ENCODE measurements around the gene MSL3. TPM values are rescaled to one million over a fixed set of nuclear protein-coding genes. Genes with fewer than 3 reads are reported as not detected.

Gene MSL3
- total RNA-seq, 1 donor from 2014 or later: 25.5 TPM

GRCh38 chrX:11728556-11728955 is 29.5 kb upstream of the MSL3 start:
- H3K36me3 ChIP-seq: no peaks in the 10 kb centered on the region
- no peaks in the 10 kb centered on the region for H3K27me3 ChIP-seq
- no peak for TF ChIP-seq CTCF (IDR thresholded peaks at IDR 0.05)
- no peak for TF ChIP-seq POLR2A (IDR thresholded peaks at IDR 0.05)
- no peak for TF ChIP-seq POLR2AphosphoS5 (IDR thresholded peaks at IDR 0.05; ENCODE audit: insufficient read depth in 1 of 2, low read depth in 1 of 2)
- H3K9me3 ChIP-seq: no peaks in the 10 kb centered on the region
- no peaks in the 10 kb centered on the region for H3K4me1 ChIP-seq
- no peak overlapping the region for H3K4me3 ChIP-seq
- no peak overlapping the region for H3K27ac ChIP-seq
- intact Hi-C loops (cut with DNase I): loop anchor here (10.0 kb wide), 1 partner anchor 584 kb away; no protein-coding TSS in a partner anchor
- DNase-seq (ENCODE audit: extremely low spot score in 2 of 2): no peak

- H3K27ac ChIP-seq: no peak overlapping the region
- no peaks in the 10 kb centered on the region for H3K9me3 ChIP-seq
- H3K4me3 ChIP-seq: no peak overlapping the region
- no peaks in the 10 kb centered on the region for H3K27me3 ChIP-seq
- intact Hi-C loops (cut with DNase I): no loop called here
- TF ChIP-seq CTCF (IDR thresholded peaks at IDR 0.05) (no peak), POLR2AphosphoS5 (IDR thresholded peaks at IDR 0.05; ENCODE audit: insufficient read depth in 1 of 2, low read depth in 1 of 2) (no peak), POLR2A (IDR thresholded peaks at IDR 0.05) (no peak)
- no peak for DNase-seq (ENCODE audit: extremely low spot score in 2 of 2)
- H3K4me1 ChIP-seq: no peaks in the 10 kb centered on the region
- no peaks in the 10 kb centered on the region for H3K36me3 ChIP-seq
Observed at GRCh38 chrX:11733614-11734013, 24.4 kb upstream of the MSL3 start.

- intact Hi-C loops (cut with DNase I): no loop called here
- Histone ChIP-seq H3K4me3 (no peak overlapping the region), H3K4me1 (no peaks in the 10 kb centered on the region), H3K36me3 (no peaks in the 10 kb centered on the region), H3K9me3 (no peaks in the 10 kb centered on the region), H3K27ac (no peak overlapping the region), H3K27me3 (no peaks in the 10 kb centered on the region)
- DNase-seq (ENCODE audit: extremely low spot score in 2 of 2): no peak
- TF ChIP-seq POLR2AphosphoS5 (IDR thresholded peaks at IDR 0.05; ENCODE audit: insufficient read depth in 1 of 2, low read depth in 1 of 2) (no peak), POLR2A (IDR thresholded peaks at IDR 0.05) (no peak), CTCF (IDR thresholded peaks at IDR 0.05) (no peak)
Observed at GRCh38 chrX:11739776-11740175, 18.3 kb upstream of the MSL3 start.

- H3K9me3 ChIP-seq: no peaks in the 10 kb centered on the region
Observed at GRCh38 chrX:11740794-11741193, 17.2 kb upstream of the MSL3 start.

More at GRCh38 chrX:11740794-11741193, 17.2 kb upstream of the MSL3 start:
- Histone ChIP-seq H3K27ac (no peak overlapping the region), H3K36me3 (no peaks in the 10 kb centered on the region), H3K4me3 (no peak overlapping the region), H3K27me3 (no peaks in the 10 kb centered on the region), H3K4me1 (no peaks in the 10 kb centered on the region)
- no peak for DNase-seq (ENCODE audit: extremely low spot score in 2 of 2)
- TF ChIP-seq CTCF (IDR thresholded peaks at IDR 0.05) (no peak), POLR2AphosphoS5 (IDR thresholded peaks at IDR 0.05; ENCODE audit: insufficient read depth in 1 of 2, low read depth in 1 of 2) (no peak), POLR2A (IDR thresholded peaks at IDR 0.05) (no peak)
- intact Hi-C loops (cut with DNase I): no loop called here
